HG03039 (cell line): Measurements from ENCODE around the gene SH2D5.
"Not testable (repeated sequence)": the region's sequence is repeated elsewhere in the genome, so short reads cannot be mapped to it uniquely, and the experiment has no call there.

Experiments
- ATAC-seq: cut with Tn5 transposase; IDR thresholded peaks from one replicate; pipeline ENCODE4 v1.9.1; 2021; ENCODE audit warnings: mild to moderate bottlenecking, moderate library complexity; ENCODE audit not compliant: unreplicated experiment

Gene SH2D5

GRCh38 chr1:20728371-20729154 lies 3.9 kb downstream of the SH2D5 start:
- ATAC-seq = no peak

- no peak for ATAC-seq
These were observed 4.7 kb downstream of the SH2D5 start for GRCh38 chr1:20727746-20728316.

GRCh38 chr1:20726932-20727745 lies 5.4 kb downstream of the SH2D5 start:
- ATAC-seq = no peak

- ATAC-seq = no peak
These were observed 6.2 kb downstream of the SH2D5 start for GRCh38 chr1:20726118-20726911.

- ATAC-seq = no peak
These were observed 7.0 kb downstream of the SH2D5 start for GRCh38 chr1:20725189-20726117.

- ATAC-seq = no peak
These were observed 7.9 kb downstream of the SH2D5 start for GRCh38 chr1:20724364-20725188.

GRCh38 chr1:20723537-20724363 lies 8.8 kb downstream of the SH2D5 start:
- ATAC-seq = no peak

- ATAC-seq = no peak
These were observed 9.4 kb downstream of the SH2D5 start for GRCh38 chr1:20723159-20723536.

- no peak for ATAC-seq
These were observed 11.1 kb downstream of the SH2D5 start for GRCh38 chr1:20721117-20722061.

GRCh38 chr1:20720631-20721091 lies 11.8 kb downstream of the SH2D5 start:
- ATAC-seq = no peak

GRCh38 chr1:20719871-20720620 lies 12.5 kb downstream of the SH2D5 start:
- ATAC-seq = no peak

GRCh38 chr1:20719261-20719660 lies 13.2 kb downstream of the SH2D5 start:
- no peak for ATAC-seq

- ATAC-seq = not testable (repeated sequence)
These were observed 14.1 kb downstream of the SH2D5 start for GRCh38 chr1:20718343-20718882.

- ATAC-seq = no peak
These were observed 14.8 kb downstream of the SH2D5 start, which contains the start of gene KIF17 for GRCh38 chr1:20717452-20718342. Gene KIF17 (minus strand): TSS chr1:20718007. CDS start chr1:20717706, 301 bp downstream.

- ATAC-seq = no peak
These were observed 16.3 kb downstream of the SH2D5 start for GRCh38 chr1:20716232-20716631.
